Psoas muscle (tissue), 8 donors: Measurements from ENCODE around the gene ATP5F1B. TPM values are rescaled to one million over a fixed set of nuclear protein-coding genes. Genes with fewer than 3 reads are reported as not detected.
A peak's percentile ranks its signal among the peaks of the same experiment; 100 is the strongest.
"Not testable (repeated sequence)": the region's sequence is repeated elsewhere in the genome, so short reads cannot be mapped to it uniquely, and the experiment has no call there.

Experiments
- ATAC-seq, 4 donors: fragments of 200-7000 bp; cut with Tn5 transposase; one replicate each; pipeline ENCODE4 v1.9.1; 2020; ENCODE audit warnings: moderate library complexity in 3 of 4, mild to moderate bottlenecking in 2 of 4
- DNase-seq, 2 donors: peaks; one replicate each; pipeline ENCODE4 v3.0.0-alpha.2; 2020
- H3K27ac ChIP-seq: fragments of 200-600 bp; one replicate; pipeline ENCODE4 v1.8.0; 2022
- H3K27me3 ChIP-seq, 3 donors: fragments of 200-600 bp in 1 of 3; one replicate each; pipeline versions ENCODE4 v1.6.1 to v1.8.0; 2013 to 2022; ENCODE audit warnings: low read length in 2 of 3, mild to moderate bottlenecking in 2 of 3, moderate library complexity in 1 of 3; ENCODE audit not compliant: insufficient read depth in 3 of 3
- H3K36me3 ChIP-seq, 2 donors: fragments of 200-600 bp in 1 of 2; one replicate each; pipeline versions ENCODE4 v1.6.1 to v1.8.0; 2013 to 2022; ENCODE audit warnings: low read depth in 1 of 2, mild to moderate bottlenecking in 1 of 2, moderate library complexity in 1 of 2; ENCODE audit not compliant: insufficient read depth in 1 of 2
- H3K4me1 ChIP-seq: fragments of 200-600 bp; one replicate; pipeline ENCODE4 v1.8.0; 2022
- H3K4me3 ChIP-seq: fragments of 200-600 bp; one replicate; pipeline ENCODE4 v1.8.0; 2022; ENCODE audit warnings: mild to moderate bottlenecking
- H3K9me3 ChIP-seq: fragments of 200-600 bp; one replicate; pipeline ENCODE4 v1.8.0; 2022
- WGBS, 3 donors: extraction: QIAGEN DNeasy Blood & Tissue Kit; methylation state at CpG; one replicate each; pipeline versions ENCODE4 v1.1.6 to v1.1.7; 2013; 5-methylcytosine and 5-hydroxymethylcytosine counted together
- intact Hi-C, 2 donors: fragments of 100-400 bp; cut with DNase I; formaldehyde crosslinking; loops; one replicate each; pipeline versions ENCODE4 v1.11.0 to v1.14.2; 2022
- polyA plus RNA-seq, 3 donors: library from polyadenylated mRNA; stranded (reverse); fragments of 200-250 nt; gene quantifications; one replicate each; pipeline ENCODE4 v1.2.3, GENCODE V29; 2013
- total RNA-seq, 4 donors: library from RNA; stranded (reverse); fragmentation: NEBNext Ultra II Directional in 2 of 4; extraction: Animal tissue kit (Norgen Biotek cat#: 25700) in 2 of 4; gene quantifications; one replicate each; pipeline versions ENCODE4 v1.2.1 to v1.2.4, GENCODE V29; 2021 to 2023
- TF ChIP-seq, protein P1 (sequence below): fragments of 200-600 bp; IDR thresholded peaks from one replicate; pipeline ENCODE4 v1.8.0; 2022; ENCODE audit warnings: antibody characterized with exemption
- donor health status: healthy with polysubstance abuse.
- donor health status: DM: no; HTN: no; CAD: no; lungs with moderate emphysema.
- donor health status: Bipolar disorder and iron deficiency.
- donor health status: healthy.
- donor health status: DM: yes; HTN: yes; CAD: no.
- donor health status: DM: no; HTN: no; CAD: no.
- donor health status: DM: no; HTN: no; CAD: no.
- donor health status: DM: yes; HTN: yes; CAD: no.

The ATP5F1B gene
- total and polyA plus RNA-seq, 7 donors, result 1,044 to 2,759 (median 1,450) TPM

DNA sequence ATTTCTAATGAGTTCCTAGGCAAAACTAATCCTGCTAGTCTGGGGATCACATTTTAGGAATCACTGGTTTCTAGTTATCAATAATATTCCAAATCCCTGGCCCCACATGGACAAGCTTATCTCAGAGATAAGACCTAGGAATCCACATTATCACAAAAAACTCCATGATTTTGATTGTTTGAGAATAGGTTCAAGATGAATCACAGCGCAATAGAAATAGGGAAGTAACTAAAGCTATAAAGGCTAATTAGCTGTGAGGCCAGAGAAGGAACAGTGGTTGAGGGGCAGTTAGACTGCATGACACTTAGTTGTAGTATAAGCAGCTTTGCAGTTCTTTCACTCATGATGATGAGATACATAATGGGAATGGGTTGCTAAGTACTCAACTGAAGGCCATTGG is 13.1 kb upstream of the ATP5F1B start:
- TF ChIP-seq, protein P1, sequence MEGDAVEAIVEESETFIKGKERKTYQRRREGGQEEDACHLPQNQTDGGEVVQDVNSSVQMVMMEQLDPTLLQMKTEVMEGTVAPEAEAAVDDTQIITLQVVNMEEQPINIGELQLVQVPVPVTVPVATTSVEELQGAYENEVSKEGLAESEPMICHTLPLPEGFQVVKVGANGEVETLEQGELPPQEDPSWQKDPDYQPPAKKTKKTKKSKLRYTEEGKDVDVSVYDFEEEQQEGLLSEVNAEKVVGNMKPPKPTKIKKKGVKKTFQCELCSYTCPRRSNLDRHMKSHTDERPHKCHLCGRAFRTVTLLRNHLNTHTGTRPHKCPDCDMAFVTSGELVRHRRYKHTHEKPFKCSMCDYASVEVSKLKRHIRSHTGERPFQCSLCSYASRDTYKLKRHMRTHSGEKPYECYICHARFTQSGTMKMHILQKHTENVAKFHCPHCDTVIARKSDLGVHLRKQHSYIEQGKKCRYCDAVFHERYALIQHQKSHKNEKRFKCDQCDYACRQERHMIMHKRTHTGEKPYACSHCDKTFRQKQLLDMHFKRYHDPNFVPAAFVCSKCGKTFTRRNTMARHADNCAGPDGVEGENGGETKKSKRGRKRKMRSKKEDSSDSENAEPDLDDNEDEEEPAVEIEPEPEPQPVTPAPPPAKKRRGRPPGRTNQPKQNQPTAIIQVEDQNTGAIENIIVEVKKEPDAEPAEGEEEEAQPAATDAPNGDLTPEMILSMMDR, result no peak
- DNase-seq, result no peak
- no peak for ATAC-seq
- H3K27ac ChIP-seq, result no peak overlapping the region
- no peaks in the 10 kb centered on the region for H3K27me3 ChIP-seq
- H3K4me3 ChIP-seq, result no peak overlapping the region
- intact Hi-C loops, result no loop called here
- 91 to 100% (median 96%) methylated on average over 1 of the region's 1 CpG for WGBS, 3 donors
- peaks cover 2% of the 10 kb centered on the region for H3K9me3 ChIP-seq
- peaks cover 3 to 20% of the 10 kb centered on the region in 2 donors for H3K36me3 ChIP-seq
- no peaks in the 10 kb centered on the region for H3K4me1 ChIP-seq

DNA sequence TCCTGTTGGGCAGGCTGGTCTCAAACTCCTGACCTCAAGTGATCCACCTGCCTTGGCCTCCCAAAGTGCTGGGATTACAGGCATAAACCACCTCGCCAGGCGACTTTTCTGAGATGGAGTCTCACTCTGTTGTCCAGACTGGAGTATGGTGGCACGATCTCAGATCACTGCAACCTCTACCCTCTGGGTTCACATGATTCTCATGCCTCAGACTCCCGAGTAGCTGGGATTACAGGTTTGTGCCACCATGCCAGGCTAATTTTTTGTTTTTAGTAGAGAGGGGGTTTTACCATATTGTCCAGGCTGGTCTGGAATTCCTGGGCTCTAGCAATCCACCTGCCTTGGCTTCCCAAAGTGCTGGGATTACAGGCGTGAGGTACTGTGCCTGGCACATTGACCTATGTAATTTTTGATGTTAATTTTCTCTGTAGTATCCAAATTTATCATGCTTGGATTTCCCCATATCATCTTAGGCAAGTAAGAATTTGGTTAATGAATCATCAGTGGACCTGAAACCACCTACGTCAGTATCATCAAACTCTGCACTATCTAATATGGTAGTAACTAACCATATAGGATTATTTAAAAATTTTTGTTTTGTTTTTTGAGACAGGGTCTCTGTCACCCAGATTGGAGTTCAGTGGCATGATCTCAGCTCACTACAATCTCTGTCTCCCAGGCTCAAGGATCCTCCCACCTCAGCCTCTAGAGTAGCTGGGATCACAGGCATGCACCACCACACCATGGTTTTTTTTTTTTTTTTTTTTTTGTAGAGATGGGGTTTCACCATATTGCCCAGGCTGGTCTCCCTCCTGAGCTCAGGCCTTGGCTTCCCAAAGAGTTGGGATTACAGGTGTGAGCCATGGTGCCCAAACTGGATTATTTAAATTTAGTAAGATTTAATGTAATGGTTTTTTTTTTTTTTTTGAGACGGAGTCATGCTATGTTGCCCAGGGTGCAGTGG is 11.9 kb upstream of the ATP5F1B start:
- 81 to 85% (median 81%) methylated on average over 7 of the region's 7 CpGs for WGBS, 3 donors
- Histone ChIP-seq H3K36me3 (peaks cover 0 to 8% of the 10 kb centered on the region in 2 donors), H3K4me3 (no peak overlapping the region), H3K27ac (no peak overlapping the region), H3K9me3 (peaks cover 8% of the 10 kb centered on the region), H3K4me1 (no peaks in the 10 kb centered on the region), H3K27me3 (no peaks in the 10 kb centered on the region)
- TF ChIP-seq, protein P1, result no peak
- ATAC-seq (peak in 1 of 4 donors; percentile 10), DNase-seq (no peak)
- intact Hi-C loops, result no loop called here

DNA sequence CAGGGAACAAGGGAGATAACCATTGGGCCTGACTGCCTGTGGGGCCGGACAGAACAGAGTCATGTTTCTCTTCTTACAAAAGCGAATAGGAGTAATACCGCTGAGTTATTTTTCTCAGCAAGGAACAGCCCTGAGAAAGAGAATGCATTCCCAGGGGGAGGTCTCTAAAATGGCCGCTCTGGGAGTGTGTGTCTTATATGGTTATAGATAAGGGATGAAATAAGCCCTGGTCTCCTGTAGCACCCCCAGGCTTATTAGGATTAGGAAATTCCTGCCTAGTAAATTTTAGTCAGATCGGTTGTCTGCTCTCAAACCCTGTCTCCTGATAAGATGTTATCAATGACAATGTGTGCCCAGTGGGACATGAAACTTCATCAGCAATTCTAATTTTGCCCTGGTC is 8.0 kb upstream of the ATP5F1B start:
- H3K4me3 ChIP-seq, H3K4me1 ChIP-seq, H3K9me3 ChIP-seq, DNase-seq, ATAC-seq, H3K27ac ChIP-seq, intact Hi-C loops, H3K27me3 ChIP-seq, H3K36me3 ChIP-seq: not testable (repeated sequence)
- WGBS, 3 donors, result 82 to 88% (median 86%) methylated on average over 5 of the region's 5 CpGs

DNA sequence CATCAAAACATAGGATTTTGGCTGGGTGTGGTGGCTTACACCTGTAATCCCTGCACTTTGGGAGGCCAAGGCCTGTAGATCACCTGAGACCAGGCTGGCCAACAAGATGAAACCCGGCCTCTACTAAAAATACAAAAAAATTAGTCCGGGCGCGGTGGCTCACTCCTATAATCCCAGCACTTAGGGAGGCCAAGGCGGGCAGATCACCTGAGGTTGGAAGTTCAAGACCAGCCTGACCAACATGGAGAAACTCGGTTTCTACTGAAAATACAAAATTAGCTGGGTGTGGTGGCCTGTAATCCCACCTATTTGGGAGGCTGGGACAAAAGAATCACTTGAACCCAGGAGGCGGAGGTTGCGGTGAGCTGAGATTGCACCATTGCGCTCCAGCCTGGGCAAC is 2.2 kb upstream of the ATP5F1B start:
- H3K9me3 ChIP-seq, ATAC-seq, H3K27ac ChIP-seq, DNase-seq, H3K4me3 ChIP-seq, H3K27me3 ChIP-seq: not testable (repeated sequence)
- Histone ChIP-seq H3K4me1 (peaks cover 17% of the 10 kb centered on the region), H3K36me3 (peaks cover 3 to 19% of the 10 kb centered on the region in 2 donors)
- intact Hi-C loops, result loop anchor here (5.0 kb wide), 2 partner anchors 34 to 39 kb away; partner anchors contain the start of gene PTGES3 (in 1 of the 2)
- WGBS, 3 donors, result 93 to 97% (median 94%) methylated on average over 9 of the region's 9 CpGs

DNA sequence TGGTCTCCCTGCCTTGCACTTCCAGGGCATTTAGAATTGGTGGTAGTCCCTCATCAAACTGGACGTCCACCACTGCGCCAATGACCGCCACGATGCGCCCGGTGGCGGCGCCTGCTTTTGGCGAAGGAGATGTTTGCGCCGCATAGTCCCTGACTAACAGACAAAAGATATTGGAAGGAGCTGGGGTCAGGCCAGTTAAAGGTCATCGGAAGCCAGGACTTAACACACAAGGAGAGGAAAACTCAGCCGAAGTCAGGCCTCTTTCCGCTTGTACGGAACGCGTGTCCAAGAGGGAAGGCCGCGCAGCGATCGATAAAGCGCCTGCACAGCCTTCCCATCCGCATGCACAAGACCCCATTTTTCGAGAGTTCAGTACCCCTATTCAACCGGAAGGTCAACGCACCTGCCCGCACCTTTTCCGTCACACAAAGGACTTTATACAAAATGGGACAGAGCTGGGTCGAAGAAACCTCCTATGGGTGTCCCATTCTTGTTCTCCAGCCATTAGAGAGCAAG is 525 bp downstream of the ATP5F1B start:
- ATAC-seq (peak; percentile 15 to 66 (median 33)), DNase-seq (peak in 1 of 2 donors; percentile 61)
- Histone ChIP-seq H3K4me1 (peaks cover 29% of the 10 kb centered on the region), H3K27me3 (no peaks in the 10 kb centered on the region), H3K27ac (peak overlapping the region; percentile 98), H3K4me3 (peak overlapping the region; percentile 99), H3K9me3 (no peaks in the 10 kb centered on the region), H3K36me3 (peaks cover 15 to 46% of the 10 kb centered on the region in 2 donors)
- TF ChIP-seq, protein P1, result no peak
- intact Hi-C loops, result loop anchor here (2.0 to 5.0 kb wide), 3 partner anchors 37 to 76 kb away; partner anchors contain the start of gene PTGES3 (in 1 of the 2)
- WGBS, 3 donors, result 0 to 1% (median 1%) methylated on average over 29 of the region's 29 CpGs
